Astrocyte of the spinal cord (primary cell): ENCODE data around the gene ATAD3A.
"Not testable (repeated sequence)": the region's sequence is repeated elsewhere in the genome, so short reads cannot be mapped to it uniquely, and the experiment has no call there.

Experiments used
- DNase-seq: peaks from one replicate; pipeline ENCODE4 v3.0.0; 2011; ENCODE audit warnings: low read depth, low spot score
- H3K4me3 ChIP-seq: 2 replicates; pipeline ENCODE4 v1.5.1; 2011; ENCODE audit warnings: low read depth, mild to moderate bottlenecking, low read length, moderate library complexity
- in situ Hi-C: cut with HindIII; loops from 2 replicates; pipeline ENCODE4 v1.10.0; 2017; ENCODE audit warnings: low sequenced_read_pairs
- TF ChIP-seq, protein P1 (sequence below): IDR thresholded peaks from 2 replicates; pipeline ENCODE4 v1.5.1; 2012; ENCODE audit warnings: low read depth, mild to moderate bottlenecking, low read length, inconsistent platforms

The ATAD3A gene

DNA sequence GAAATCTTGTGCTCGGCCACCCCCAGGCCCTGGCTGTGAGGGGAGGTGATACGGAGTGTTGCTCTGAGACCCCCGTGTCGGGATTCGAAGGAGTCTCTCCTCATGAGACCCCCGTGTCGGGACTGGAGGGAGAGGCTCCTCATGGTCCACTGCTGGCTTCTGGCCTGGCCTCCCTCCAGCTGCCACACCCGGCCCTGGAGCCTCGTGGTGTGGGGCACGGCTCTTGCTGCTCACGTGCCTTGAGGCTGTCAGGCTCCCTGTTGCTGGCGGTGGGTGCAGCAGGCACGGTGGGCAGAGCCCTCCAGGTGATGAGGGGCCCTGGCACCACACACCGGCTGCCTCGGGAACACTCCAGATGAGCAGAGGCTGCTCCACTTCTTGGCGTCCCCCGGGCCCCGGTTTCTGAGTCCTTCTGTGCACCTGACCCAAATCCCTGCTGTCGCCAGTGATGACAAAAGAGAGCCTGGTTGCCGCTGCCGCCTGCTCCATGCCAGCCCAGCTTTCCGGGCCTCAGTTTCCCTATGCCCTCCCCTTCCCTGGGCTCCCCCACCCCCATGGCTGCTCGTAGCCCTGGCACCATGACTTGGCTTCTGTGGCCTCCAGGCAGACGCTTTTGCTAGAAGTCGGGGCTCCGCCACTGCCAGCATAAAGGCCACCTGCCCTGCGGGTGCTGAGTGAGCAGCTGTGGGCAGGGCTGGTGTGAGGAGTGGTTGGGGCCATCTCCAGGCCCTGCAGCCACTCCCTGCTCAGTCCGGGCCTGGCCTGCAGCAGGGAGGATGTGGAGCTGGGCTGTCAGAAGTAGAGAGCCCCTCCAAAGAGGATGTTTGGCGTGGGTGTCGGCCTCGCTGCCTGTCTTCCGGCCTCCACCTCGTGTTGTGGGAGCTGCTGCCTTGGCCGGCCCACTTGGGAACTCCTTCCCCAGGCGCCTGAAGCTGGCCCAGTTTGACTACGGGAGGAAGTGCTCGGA, 16.6 kb downstream of the ATAD3A start:
- TF ChIP-seq, protein P1, sequence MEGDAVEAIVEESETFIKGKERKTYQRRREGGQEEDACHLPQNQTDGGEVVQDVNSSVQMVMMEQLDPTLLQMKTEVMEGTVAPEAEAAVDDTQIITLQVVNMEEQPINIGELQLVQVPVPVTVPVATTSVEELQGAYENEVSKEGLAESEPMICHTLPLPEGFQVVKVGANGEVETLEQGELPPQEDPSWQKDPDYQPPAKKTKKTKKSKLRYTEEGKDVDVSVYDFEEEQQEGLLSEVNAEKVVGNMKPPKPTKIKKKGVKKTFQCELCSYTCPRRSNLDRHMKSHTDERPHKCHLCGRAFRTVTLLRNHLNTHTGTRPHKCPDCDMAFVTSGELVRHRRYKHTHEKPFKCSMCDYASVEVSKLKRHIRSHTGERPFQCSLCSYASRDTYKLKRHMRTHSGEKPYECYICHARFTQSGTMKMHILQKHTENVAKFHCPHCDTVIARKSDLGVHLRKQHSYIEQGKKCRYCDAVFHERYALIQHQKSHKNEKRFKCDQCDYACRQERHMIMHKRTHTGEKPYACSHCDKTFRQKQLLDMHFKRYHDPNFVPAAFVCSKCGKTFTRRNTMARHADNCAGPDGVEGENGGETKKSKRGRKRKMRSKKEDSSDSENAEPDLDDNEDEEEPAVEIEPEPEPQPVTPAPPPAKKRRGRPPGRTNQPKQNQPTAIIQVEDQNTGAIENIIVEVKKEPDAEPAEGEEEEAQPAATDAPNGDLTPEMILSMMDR = no peak
- H3K4me3 ChIP-seq = no peak overlapping the region
- no peak for DNase-seq
- in situ Hi-C loops = no loop called here

DNA sequence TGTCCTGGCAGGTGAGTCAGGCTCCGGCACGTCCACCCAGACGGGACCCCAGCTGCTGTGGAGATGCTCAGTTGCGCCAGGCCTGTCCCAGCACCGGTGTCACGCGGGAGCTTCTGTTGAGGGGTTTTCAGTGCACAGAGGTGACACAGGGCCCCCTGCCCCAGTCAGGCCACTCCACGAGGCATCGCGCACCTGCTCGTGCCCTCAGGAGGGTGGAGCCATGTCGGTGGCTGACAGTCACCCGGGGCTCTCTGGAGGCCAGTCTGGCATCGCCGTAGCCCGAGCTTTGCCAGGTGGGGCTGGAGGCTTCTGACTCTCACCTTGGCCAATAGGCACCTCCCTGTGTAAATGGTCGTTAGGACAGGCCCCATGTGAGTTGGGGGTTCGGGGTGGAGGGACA, 17.4 kb downstream of the ATAD3A start:
- in situ Hi-C loops = no loop called here
- DNase-seq = no peak
- TF ChIP-seq, protein P1 = no peak
- H3K4me3 ChIP-seq = no peak overlapping the region

DNA sequence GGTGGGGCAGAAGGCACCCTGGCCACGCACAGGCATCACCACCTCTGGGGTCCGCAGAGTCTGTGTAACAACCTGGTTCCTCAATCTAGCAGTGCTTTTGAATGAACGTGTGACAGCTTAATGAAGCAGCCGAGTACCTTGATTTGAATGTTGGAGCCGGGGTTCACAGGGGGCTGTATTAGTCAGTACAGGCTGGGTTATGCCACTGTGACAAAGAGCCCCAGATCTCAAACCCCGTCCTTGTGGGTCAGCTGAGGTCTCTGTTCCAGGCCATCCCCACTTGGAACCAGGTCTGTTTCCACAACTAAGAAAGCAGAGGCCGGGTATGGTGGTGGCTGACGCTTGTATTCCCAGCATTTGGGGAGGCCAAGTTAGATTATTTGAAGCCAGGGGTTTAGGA, 18.0 kb downstream of the ATAD3A start:
- TF ChIP-seq, protein P1 = no peak
- H3K4me3 ChIP-seq = no peak overlapping the region
- no peak for DNase-seq
- in situ Hi-C loops = no loop called here

DNA sequence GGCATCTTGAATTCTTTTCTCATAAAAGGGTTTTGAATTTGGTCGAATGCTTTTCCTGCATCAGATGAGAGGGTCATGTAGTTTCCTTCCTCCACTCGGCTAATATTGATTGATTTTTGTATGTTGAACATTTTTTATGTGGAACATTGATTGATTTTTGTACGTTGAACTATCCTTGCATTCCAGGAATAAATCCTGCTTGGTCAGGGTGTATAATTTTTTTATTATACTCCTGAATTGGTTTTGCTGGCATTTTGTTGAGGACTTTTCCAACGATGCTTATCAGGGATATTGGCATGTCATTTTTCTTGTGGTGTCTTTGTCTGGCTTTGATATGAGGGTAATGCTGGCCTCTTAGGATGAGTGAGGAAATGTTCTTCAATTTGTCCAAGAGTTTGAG, 20.0 kb downstream of the ATAD3A start:
- TF ChIP-seq, protein P1 = no peak
- in situ Hi-C loops = no loop called here
- H3K4me3 ChIP-seq = no peak overlapping the region
- no peak for DNase-seq

DNA sequence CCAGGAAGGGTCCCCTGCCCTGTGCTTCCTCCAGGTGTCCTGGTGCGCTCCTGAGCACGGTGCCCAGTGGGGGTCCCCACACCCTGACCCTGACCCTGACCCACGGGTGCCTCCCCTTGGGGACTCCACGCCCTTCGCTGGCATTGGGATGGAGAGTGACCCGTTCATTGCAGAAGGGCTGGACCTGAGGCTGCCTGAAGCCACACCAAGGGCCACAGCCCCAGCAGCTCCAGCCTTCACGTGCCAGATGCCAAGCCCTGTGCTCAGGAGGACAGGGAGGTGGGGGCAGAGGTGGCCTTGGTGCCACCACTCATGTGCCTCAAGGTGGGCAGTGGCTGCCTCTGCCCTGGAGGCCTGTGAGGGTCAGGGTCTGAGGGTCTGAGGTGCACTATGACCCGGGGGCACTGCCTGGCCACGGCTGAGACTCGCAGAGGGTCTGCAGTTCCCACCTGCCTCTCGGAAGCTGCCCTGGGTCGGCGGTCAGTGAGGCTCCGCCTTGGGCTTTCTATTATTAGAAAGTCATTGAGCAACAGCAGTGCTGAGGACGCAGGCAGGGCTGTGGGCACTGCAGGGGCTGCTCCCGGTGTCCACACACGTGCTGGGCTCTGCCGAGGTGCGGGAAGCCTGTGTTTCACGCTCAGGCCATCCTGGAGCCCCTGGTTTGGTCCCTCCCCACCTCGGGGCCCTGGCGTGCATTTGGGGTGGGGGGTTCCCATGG, 21.4 kb downstream of the ATAD3A start:
- H3K4me3 ChIP-seq, DNase-seq, in situ Hi-C loops: not testable (repeated sequence)

DNA sequence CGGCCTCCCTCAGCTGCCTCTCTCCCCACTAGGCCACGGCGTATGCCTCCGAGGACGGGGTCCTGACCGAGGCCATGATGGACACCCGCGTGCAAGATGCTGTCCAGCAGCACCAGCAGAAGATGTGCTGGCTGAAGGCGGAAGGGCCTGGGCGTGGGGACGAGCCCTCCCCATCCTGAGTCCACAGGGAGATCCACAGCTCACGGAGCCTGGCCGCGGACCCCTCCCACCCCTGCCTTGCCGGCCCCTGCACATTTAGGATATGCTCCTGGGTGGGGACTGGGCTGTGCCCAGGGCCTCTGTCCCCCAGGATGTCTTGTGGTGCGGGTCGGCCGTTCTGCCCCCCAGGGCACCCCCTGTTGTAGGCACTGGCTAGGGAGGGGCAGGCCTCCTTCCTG, 21.9 kb downstream of the ATAD3A start:
- DNase-seq, in situ Hi-C loops, H3K4me3 ChIP-seq: not testable (repeated sequence)

DNA sequence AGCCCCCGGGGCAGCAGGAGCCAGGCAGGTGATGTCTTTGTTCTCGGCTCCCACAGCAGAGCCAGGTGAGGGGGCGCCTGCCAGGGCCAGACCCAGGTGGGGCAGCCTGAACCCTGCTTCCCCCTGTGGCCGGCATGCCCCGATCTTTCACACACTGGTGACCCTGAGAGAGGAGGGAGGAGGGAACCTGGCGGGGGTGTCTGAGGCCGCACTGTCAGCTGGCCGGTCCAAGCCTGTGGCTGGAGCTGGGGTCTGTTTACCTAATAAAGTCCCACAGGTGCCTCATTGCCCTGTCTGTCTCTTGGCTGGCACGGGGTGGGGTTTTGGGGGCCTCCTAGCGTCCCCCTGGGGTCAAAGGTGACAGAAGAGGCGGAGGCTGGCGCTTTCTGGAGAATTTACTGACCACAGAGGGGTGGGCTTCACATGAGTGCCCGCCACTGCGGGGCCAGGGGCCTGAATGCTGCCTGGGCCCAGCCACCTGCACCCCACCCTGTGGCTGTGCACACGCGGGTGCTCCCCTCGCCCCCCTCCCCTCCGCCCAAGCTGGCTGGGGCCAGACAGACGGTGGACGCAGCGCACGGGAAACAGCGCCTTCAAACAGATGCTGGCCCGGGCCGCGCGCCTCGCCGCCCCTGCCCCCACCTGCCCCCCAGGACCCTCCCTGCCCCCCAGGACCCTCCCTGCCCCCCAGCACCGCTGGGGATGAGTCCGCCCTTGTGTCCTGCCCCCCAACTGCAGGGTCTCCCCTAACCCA, 22.6 kb downstream of the ATAD3A start:
- DNase-seq = no peak
- in situ Hi-C loops = no loop called here
- TF ChIP-seq, protein P1 = no peak
- no peak overlapping the region for H3K4me3 ChIP-seq
